Kidney (tissue), 14 donors: ENCODE results near the gene INF2. TPM values are rescaled to one million over a fixed set of nuclear protein-coding genes. Genes with fewer than 3 reads are reported as not detected.

Experiments used
- DNase-seq, 5 donors: peaks; one replicate each; pipeline ENCODE4 v3.0.0-alpha.2; 2013 to 2020
- FAIRE-seq: peaks from 2 replicates; lab custom pipeline; 2012; peaks lifted over from hg19 to GRCh38; lab: Jason Lieb, UNC
- H3K27ac ChIP-seq, 2 donors: one replicate each; pipeline ENCODE4 v1.7.0; 2013; ENCODE audit warnings: low read depth in 2 of 2, low read length in 2 of 2, inconsistent platforms in 1 of 2
- H3K27me3 ChIP-seq: one replicate; pipeline ENCODE4 v1.7.1; 2013; ENCODE audit warnings: low read length, inconsistent platforms; ENCODE audit not compliant: control insufficient read depth, insufficient read depth
- H3K36me3 ChIP-seq, 3 donors: one replicate each; pipeline versions ENCODE4 v1.7.0 to v1.7.1; 2013; ENCODE audit warnings: low read length in 3 of 3, control low read depth in 1 of 3, inconsistent platforms in 1 of 3; ENCODE audit not compliant: insufficient read depth in 3 of 3, control insufficient read depth in 2 of 3
- H3K4me1 ChIP-seq, 3 donors: one replicate each; pipeline versions ENCODE4 v1.7.0 to v1.7.1; 2013; ENCODE audit warnings: low read length in 3 of 3, inconsistent platforms in 1 of 3, low read depth in 1 of 3; ENCODE audit not compliant: control insufficient read depth in 2 of 3, insufficient read depth in 2 of 3
- H3K4me3 ChIP-seq, 3 donors: one replicate each; pipeline versions ENCODE4 v1.7.0 to v1.8.1; 2013; ENCODE audit warnings: low read length in 3 of 3, control low read depth in 1 of 3, inconsistent platforms in 1 of 3
- H3K9ac ChIP-seq, 3 donors: one replicate each; pipeline versions ENCODE4 v1.7.0 to v1.7.1; 2013; ENCODE audit warnings: low read length in 3 of 3, control low read depth in 1 of 3, inconsistent platforms in 1 of 3
- H3K9me3 ChIP-seq, 3 donors: one replicate each; pipeline versions ENCODE4 v1.7.0 to v1.7.1; 2013; ENCODE audit warnings: low read length in 3 of 3, control low read depth in 1 of 3, inconsistent platforms in 1 of 3; ENCODE audit not compliant: control insufficient read depth in 2 of 3, insufficient read depth in 1 of 3
- intact Hi-C: fragments of 100-400 bp; cut with DNase I; formaldehyde crosslinking; loops from one replicate; pipeline ENCODE4 v1.11.1; 2022
- polyA plus RNA-seq: library from polyadenylated mRNA; stranded (reverse); fragments of 350-450 nt; fragmentation: Illumina TruSeq; extraction: RNeasy Lipid Tissue Mini Kit (QIAGEN cat#74804); gene quantifications from one replicate; pipeline ENCODE4 v1.2.3, GENCODE V29; 2014; ENCODE audit warnings: low read depth, low replicate concordance; ENCODE audit not compliant: insufficient read depth
- total RNA-seq: library from RNA; stranded (reverse); fragmentation: NEBNext Ultra II Directional; extraction: Animal tissue kit (Norgen Biotek cat#: 25700); gene quantifications from one replicate; pipeline ENCODE4 v1.2.1, GENCODE V29; 2021
- TF ChIP-seq, protein P1 (sequence below): IDR thresholded peaks from 3 replicates; pipeline ENCODE4 v1.5.1; 2012; ENCODE audit warnings: mild to moderate bottlenecking, moderate library complexity, borderline replicate concordance; ENCODE audit not compliant: insufficient read depth; ENCODE audit errors: extremely low read depth
- donor health status: control.
- donor health status: control.
- donor health status: control.
- donor health status: control.
- donor health status: control.
- donor health status: DM: yes; HTN: yes; CAD: no.
- donor health status: Normal renal cell carcinoma (clear cell type).

Gene INF2
- total and polyA plus RNA-seq, 2 donors from 2014 or later = 58.5 to 82.7 TPM

DNA sequence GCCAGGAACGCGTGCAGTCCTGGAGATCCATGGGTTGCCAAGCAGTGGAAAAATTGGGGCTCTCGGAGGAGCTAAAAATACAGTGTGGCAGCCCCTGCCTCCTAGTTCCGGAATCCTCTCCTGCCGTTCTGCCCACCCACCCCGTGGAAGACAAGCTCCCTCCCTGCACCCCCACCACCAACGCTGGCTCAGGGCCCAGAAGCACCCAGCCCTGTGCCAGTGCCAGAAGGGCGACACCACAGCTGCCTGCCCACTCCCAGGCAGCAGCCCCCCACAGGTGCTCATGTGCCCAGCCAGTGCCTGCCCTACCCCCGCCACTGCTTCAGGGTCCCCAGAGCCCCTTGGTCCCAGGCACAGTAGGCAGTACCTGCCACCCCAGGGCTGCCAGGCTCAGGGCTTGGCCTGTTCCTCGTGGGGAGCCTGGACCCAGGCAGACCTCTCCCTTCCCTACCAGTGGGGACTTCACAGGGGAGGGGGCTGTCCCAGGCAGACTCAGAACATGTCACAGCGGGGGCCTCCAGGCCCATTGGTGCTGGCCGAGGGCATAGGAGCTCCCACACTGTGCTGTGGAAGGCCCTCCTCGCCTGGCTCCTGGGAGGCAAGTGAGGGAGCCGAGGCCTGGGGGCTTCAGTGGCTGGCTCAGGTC lies 7.4 kb downstream of the INF2 start:
- no peaks in the 10 kb centered on the region for H3K27me3 ChIP-seq
- H3K27ac ChIP-seq = no peak overlapping the region
- TF ChIP-seq, protein P1, sequence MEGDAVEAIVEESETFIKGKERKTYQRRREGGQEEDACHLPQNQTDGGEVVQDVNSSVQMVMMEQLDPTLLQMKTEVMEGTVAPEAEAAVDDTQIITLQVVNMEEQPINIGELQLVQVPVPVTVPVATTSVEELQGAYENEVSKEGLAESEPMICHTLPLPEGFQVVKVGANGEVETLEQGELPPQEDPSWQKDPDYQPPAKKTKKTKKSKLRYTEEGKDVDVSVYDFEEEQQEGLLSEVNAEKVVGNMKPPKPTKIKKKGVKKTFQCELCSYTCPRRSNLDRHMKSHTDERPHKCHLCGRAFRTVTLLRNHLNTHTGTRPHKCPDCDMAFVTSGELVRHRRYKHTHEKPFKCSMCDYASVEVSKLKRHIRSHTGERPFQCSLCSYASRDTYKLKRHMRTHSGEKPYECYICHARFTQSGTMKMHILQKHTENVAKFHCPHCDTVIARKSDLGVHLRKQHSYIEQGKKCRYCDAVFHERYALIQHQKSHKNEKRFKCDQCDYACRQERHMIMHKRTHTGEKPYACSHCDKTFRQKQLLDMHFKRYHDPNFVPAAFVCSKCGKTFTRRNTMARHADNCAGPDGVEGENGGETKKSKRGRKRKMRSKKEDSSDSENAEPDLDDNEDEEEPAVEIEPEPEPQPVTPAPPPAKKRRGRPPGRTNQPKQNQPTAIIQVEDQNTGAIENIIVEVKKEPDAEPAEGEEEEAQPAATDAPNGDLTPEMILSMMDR = no peak
- H3K9ac ChIP-seq = no peak overlapping the region
- no peaks in the 10 kb centered on the region for H3K36me3 ChIP-seq
- no peak for FAIRE-seq
- no peak for DNase-seq
- peaks cover 0 to 27% (median 0%) of the 10 kb centered on the region in 3 donors for H3K4me1 ChIP-seq
- no peak overlapping the region for H3K4me3 ChIP-seq
- H3K9me3 ChIP-seq = no peaks in the 10 kb centered on the region
- intact Hi-C loops = no loop called here

DNA sequence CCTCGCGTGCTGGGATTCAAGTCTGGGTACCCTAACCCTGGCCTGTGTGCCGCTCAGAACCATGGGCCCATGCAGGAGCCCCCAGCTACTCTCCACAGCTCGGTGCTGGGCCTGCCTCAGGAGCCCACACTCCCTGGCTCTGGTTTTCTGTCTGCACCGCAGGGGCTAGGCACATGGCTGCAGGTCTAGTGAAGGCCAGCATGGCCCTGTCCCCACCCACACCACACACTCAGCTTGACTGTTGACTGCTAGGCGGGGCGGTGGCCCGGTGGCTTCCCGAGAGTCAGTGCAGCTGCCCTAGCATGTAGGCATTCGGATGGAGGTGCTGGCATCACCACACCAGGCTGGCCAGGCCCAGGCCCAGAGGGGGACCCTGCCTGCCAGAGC lies 7.9 kb downstream of the INF2 start:
- FAIRE-seq = no peak
- Histone ChIP-seq H3K9ac (no peak overlapping the region), H3K36me3 (no peaks in the 10 kb centered on the region), H3K4me1 (peaks cover 0 to 27% (median 0%) of the 10 kb centered on the region in 3 donors), H3K9me3 (no peaks in the 10 kb centered on the region), H3K27me3 (no peaks in the 10 kb centered on the region), H3K27ac (no peak overlapping the region), H3K4me3 (no peak overlapping the region)
- intact Hi-C loops = no loop called here
- TF ChIP-seq, protein P1 = no peak
- DNase-seq = no peak

DNA sequence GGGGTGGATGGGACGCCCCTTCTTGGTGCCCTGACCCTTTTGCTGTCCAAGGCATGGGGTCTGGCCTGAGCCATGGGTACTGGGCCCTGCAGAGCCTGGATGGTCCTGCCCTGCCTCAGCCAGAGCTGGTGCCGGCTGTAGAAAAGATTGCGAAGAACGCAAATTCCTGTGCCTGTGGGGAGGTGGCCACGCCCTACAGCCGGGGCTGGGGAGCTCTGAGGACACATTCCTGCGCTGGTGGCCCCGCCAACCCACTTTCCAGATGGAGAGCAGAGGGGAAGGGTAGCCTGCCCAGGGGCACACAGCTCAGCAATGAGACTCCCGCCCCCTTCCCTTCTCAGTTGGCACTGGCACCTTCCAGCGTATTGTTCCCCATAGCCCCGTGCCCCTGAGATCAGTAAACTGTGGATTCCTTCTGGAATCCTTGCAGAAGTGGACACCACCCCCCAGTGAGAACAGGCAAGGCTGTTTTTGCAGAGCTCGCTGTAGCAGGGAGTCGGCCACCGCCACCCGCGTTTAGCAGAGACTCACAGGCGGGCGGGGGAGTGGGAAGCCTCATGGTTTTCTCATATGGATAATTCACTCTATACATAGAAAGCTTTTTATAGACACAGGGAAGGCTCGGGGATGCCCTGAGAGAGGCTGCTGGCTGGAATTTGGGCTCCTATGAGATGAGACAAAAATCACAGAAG lies 8.6 kb downstream of the INF2 start:
- TF ChIP-seq, protein P1 = no peak
- H3K27ac ChIP-seq = no peak overlapping the region
- no peak for FAIRE-seq
- H3K27me3 ChIP-seq = no peaks in the 10 kb centered on the region
- H3K9me3 ChIP-seq = no peaks in the 10 kb centered on the region
- H3K36me3 ChIP-seq = no peaks in the 10 kb centered on the region
- no peak overlapping the region for H3K4me3 ChIP-seq
- peaks cover 0 to 27% (median 0%) of the 10 kb centered on the region in 3 donors for H3K4me1 ChIP-seq
- peak in 1 of 5 donors; percentile 19 for DNase-seq
- intact Hi-C loops = no loop called here
- H3K9ac ChIP-seq = no peak overlapping the region
